Measurements from ENCODE around the gene KRTAP9-8.

DNA sequence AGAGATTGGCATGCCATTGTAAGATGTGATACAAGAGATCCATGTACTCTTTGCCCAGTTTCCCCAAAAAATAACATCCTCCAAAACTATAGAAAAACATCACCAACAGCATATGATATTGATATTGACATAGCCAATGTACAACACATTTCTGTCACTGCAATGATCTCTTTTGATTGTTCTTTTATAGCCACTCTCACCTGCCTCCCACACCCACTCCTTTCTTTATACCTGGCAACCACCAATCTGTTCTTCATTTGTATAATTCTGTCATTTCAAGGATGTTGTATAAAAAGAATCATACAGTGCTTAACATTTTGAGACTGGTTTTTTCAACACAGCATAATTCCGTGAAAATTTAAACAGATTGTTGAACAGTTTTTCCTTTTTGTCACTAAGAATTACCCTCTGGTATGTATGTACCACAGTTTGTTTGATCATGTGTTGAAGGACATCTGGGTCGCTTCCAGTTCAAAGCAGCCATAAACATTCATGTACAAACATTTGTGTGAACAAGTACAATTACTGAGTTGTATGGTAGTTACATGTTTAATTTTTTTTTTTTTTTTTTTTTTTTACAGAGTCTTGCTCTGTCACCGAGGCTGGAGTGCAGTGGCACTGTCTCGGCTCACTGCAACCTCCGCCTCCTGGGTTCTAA is 38.2 kb upstream of the KRTAP9-8 start:
- TF ChIP-seq EZH2 (IDR thresholded peaks at IDR 0.05; ENCODE audit: low read length), result no peak
- TF ChIP-seq, protein P1, sequence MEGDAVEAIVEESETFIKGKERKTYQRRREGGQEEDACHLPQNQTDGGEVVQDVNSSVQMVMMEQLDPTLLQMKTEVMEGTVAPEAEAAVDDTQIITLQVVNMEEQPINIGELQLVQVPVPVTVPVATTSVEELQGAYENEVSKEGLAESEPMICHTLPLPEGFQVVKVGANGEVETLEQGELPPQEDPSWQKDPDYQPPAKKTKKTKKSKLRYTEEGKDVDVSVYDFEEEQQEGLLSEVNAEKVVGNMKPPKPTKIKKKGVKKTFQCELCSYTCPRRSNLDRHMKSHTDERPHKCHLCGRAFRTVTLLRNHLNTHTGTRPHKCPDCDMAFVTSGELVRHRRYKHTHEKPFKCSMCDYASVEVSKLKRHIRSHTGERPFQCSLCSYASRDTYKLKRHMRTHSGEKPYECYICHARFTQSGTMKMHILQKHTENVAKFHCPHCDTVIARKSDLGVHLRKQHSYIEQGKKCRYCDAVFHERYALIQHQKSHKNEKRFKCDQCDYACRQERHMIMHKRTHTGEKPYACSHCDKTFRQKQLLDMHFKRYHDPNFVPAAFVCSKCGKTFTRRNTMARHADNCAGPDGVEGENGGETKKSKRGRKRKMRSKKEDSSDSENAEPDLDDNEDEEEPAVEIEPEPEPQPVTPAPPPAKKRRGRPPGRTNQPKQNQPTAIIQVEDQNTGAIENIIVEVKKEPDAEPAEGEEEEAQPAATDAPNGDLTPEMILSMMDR (optimal IDR thresholded peaks at IDR 0.05 in 1 of 3, IDR thresholded peaks at IDR 0.05 in 1 of 3, conservative IDR thresholded peaks at IDR 0.05 in 1 of 3; ENCODE audit: extremely low read depth in 1 of 3, insufficient read depth in 2 of 3, low read length in 3 of 3), result no peak
